Measurements from ENCODE around the gene FRMPD3. TPM values are rescaled to one million over a fixed set of nuclear protein-coding genes. Genes with fewer than 3 reads are reported as not detected.

FRMPD3 gene
- polyA plus RNA-seq, 1 donor (not counting 4 experiments of a cell fraction or from before 2014, with no cell fraction given): not detected

- no peaks in the 10 kb centered on the region for H3K36me3 ChIP-seq (ENCODE audit: control insufficient read depth in 2 of 2, extremely low read depth in 1 of 2, insufficient read depth in 2 of 2, low read length in 2 of 2)
- no peaks in the 10 kb centered on the region for H3K4me1 ChIP-seq (ENCODE audit: control insufficient read depth, extremely low read depth, insufficient read depth, low read length)
- dilution Hi-C loops (cut with MboI; ENCODE audit: extremely low pct_ligation_motif_present, low sequenced_read_pairs): no loop called here
- TF ChIP-seq, protein P1, sequence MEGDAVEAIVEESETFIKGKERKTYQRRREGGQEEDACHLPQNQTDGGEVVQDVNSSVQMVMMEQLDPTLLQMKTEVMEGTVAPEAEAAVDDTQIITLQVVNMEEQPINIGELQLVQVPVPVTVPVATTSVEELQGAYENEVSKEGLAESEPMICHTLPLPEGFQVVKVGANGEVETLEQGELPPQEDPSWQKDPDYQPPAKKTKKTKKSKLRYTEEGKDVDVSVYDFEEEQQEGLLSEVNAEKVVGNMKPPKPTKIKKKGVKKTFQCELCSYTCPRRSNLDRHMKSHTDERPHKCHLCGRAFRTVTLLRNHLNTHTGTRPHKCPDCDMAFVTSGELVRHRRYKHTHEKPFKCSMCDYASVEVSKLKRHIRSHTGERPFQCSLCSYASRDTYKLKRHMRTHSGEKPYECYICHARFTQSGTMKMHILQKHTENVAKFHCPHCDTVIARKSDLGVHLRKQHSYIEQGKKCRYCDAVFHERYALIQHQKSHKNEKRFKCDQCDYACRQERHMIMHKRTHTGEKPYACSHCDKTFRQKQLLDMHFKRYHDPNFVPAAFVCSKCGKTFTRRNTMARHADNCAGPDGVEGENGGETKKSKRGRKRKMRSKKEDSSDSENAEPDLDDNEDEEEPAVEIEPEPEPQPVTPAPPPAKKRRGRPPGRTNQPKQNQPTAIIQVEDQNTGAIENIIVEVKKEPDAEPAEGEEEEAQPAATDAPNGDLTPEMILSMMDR (optimal IDR thresholded peaks at IDR 0.05 in 1 of 3, IDR thresholded peaks at IDR 0.05 in 1 of 3, conservative IDR thresholded peaks at IDR 0.05 in 1 of 3; ENCODE audit: extremely low read depth in 1 of 3, insufficient read depth in 2 of 3, low read length in 3 of 3): no peak
- TF ChIP-seq EZH2 (IDR thresholded peaks at IDR 0.05; ENCODE audit: low read length): no peak
- FAIRE-seq: no peak
- H3K9me3 ChIP-seq (ENCODE audit: control insufficient read depth, low read depth, low read length): no peaks in the 10 kb centered on the region
- H3K9ac ChIP-seq (ENCODE audit: control insufficient read depth, extremely low read depth, insufficient read depth, low read length): no peak overlapping the region
- no peak overlapping the region for H3K4me3 ChIP-seq (ENCODE audit: control insufficient read depth in 2 of 3, extremely low read depth in 1 of 3, insufficient read depth in 2 of 3, low read depth in 1 of 3, low read length in 3 of 3)
- H3K27me3 ChIP-seq (ENCODE audit: control insufficient read depth, extremely low read depth, insufficient read depth, low read length): peaks cover 8% of the 10 kb centered on the region
- DNase-seq (ENCODE audit: low read depth, low spot score): no peak
- H4K20me1 ChIP-seq (ENCODE audit: control insufficient read depth, extremely low read depth, insufficient read depth, low read length): no peaks in the 10 kb centered on the region
- H3K9me1 ChIP-seq (ENCODE audit: control insufficient read depth, extremely low read depth, insufficient read depth, low read length): no peaks in the 10 kb centered on the region
- H3K4me2 ChIP-seq (ENCODE audit: control insufficient read depth, extremely low read depth, insufficient read depth, low read depth, low read length): no peak overlapping the region
- H2AFZ ChIP-seq (ENCODE audit: control insufficient read depth, low read length): no peak overlapping the region
- no peaks in the 10 kb centered on the region for H3K79me2 ChIP-seq (ENCODE audit: control insufficient read depth, insufficient read depth, low read length)
- no peak overlapping the region for H3K27ac ChIP-seq (ENCODE audit: control insufficient read depth, insufficient read depth, low read length)
Measured at GRCh38 chrX:107421337-107421861, 28.1 kb upstream of the FRMPD3 start.

GRCh38 chrX:107429090-107429489, 20.4 kb upstream of the FRMPD3 start:
- dilution Hi-C loops (cut with MboI; ENCODE audit: extremely low pct_ligation_motif_present, low sequenced_read_pairs): no loop called here

More at GRCh38 chrX:107429090-107429489, 20.4 kb upstream of the FRMPD3 start:
- Histone ChIP-seq H4K20me1 (ENCODE audit: control insufficient read depth, extremely low read depth, insufficient read depth, low read length) (no peaks in the 10 kb centered on the region), H3K9me1 (ENCODE audit: control insufficient read depth, extremely low read depth, insufficient read depth, low read length) (no peaks in the 10 kb centered on the region), H3K36me3 (ENCODE audit: control insufficient read depth in 2 of 2, extremely low read depth in 1 of 2, insufficient read depth in 2 of 2, low read length in 2 of 2) (no peaks in the 10 kb centered on the region), H3K27ac (ENCODE audit: control insufficient read depth, insufficient read depth, low read length) (no peak overlapping the region), H3K4me3 (ENCODE audit: control insufficient read depth in 2 of 3, extremely low read depth in 1 of 3, insufficient read depth in 2 of 3, low read depth in 1 of 3, low read length in 3 of 3) (no peak overlapping the region), H3K9ac (ENCODE audit: control insufficient read depth, extremely low read depth, insufficient read depth, low read length) (no peak overlapping the region), H3K4me2 (ENCODE audit: control insufficient read depth, extremely low read depth, insufficient read depth, low read depth, low read length) (no peak overlapping the region), H3K4me1 (ENCODE audit: control insufficient read depth, extremely low read depth, insufficient read depth, low read length) (no peaks in the 10 kb centered on the region), H2AFZ (ENCODE audit: control insufficient read depth, low read length) (no peak overlapping the region), H3K27me3 (ENCODE audit: control insufficient read depth, extremely low read depth, insufficient read depth, low read length) (no peaks in the 10 kb centered on the region), H3K9me3 (ENCODE audit: control insufficient read depth, low read depth, low read length) (no peaks in the 10 kb centered on the region), H3K79me2 (ENCODE audit: control insufficient read depth, insufficient read depth, low read length) (no peaks in the 10 kb centered on the region)
- DNase-seq (ENCODE audit: low read depth, low spot score) (no peak), FAIRE-seq (no peak)
- no peak for TF ChIP-seq EZH2 (IDR thresholded peaks at IDR 0.05; ENCODE audit: low read length)
- TF ChIP-seq, protein P1 (optimal IDR thresholded peaks at IDR 0.05 in 1 of 3, IDR thresholded peaks at IDR 0.05 in 1 of 3, conservative IDR thresholded peaks at IDR 0.05 in 1 of 3; ENCODE audit: extremely low read depth in 1 of 3, insufficient read depth in 2 of 3, low read length in 3 of 3): peak in 2 of 3 experiments; percentile 33 to 55
